PC-9 (cell line): ENCODE data around the gene NSMCE1. TPM values are rescaled to one million over a fixed set of nuclear protein-coding genes. Genes with fewer than 3 reads are reported as not detected.

Experiments
- BruUV-seq: library from RNA; stranded (reverse); fragments of 400-500 nt; replicated peaks from 2 replicates; lab custom pipeline; 2021; lab: Mats Ljungman, UMichigan
- CTCF ChIA-PET: fragments of 300-600 bp; sonication (Branson Sonifier 250); formaldehyde crosslinking; loops from one replicate; lab custom pipeline; 2022; ENCODE audit warnings: antibody characterized with exemption; lab: Charles Lee
- POLR2A ChIA-PET: fragments of 300-600 bp; sonication (Branson Sonifier 250); formaldehyde crosslinking; loops from one replicate; lab custom pipeline; 2022; ENCODE audit warnings: antibody characterized with exemption; ENCODE audit not compliant: unreplicated experiment; lab: Charles Lee
- DNase-seq, 2 experiments: peaks; one replicate each; pipeline versions ENCODE4 v3.0.0 to v3.0.0-alpha.2; 2015 to 2022; ENCODE audit warnings: mixed read lengths in 1 of 2
- H2AFZ ChIP-seq: fragments of 200-600 bp; sonication (generic); 2 replicates; pipeline ENCODE4 v1.8.1; 2017; ENCODE audit warnings: antibody characterized with exemption
- H3F3A ChIP-seq: fragments of 200-600 bp; sonication (generic); 2 replicates; pipeline ENCODE4 v1.8.1; 2017; ENCODE audit warnings: antibody characterized with exemption, mild to moderate bottlenecking, low read depth; ENCODE audit not compliant: insufficient read depth
- H3K27ac ChIP-seq: fragments of 200-600 bp; sonication (generic); 2 replicates; pipeline ENCODE4 v1.6.1; 2016; ENCODE audit warnings: mixed run types
- H3K27me3 ChIP-seq: fragments of 200-600 bp; sonication (generic); 2 replicates; pipeline ENCODE4 v1.6.1; 2016; ENCODE audit warnings: low read depth, mixed run types; ENCODE audit not compliant: insufficient read depth
- H3K36me3 ChIP-seq: fragments of 200-600 bp; sonication (generic); 2 replicates; pipeline ENCODE4 v1.6.1; 2016; ENCODE audit warnings: low read depth, mixed run types
- H3K4me1 ChIP-seq: fragments of 200-600 bp; sonication (generic); replicated peaks from 2 replicates; pipeline ENCODE4 v1.6.1; 2016; ENCODE audit warnings: mixed run types; ENCODE audit not compliant: insufficient read depth
- H3K4me2 ChIP-seq: fragments of 200-600 bp; sonication (generic); 2 replicates; pipeline ENCODE4 v1.6.1; 2017; ENCODE audit warnings: mixed run types
- H3K4me3 ChIP-seq: fragments of 200-600 bp; sonication (generic); 2 replicates; pipeline ENCODE4 v1.6.1; 2016; ENCODE audit warnings: mixed run types
- H3K79me2 ChIP-seq: fragments of 200-600 bp; sonication (generic); 2 replicates; pipeline ENCODE4 v1.6.1; 2017; ENCODE audit warnings: low read depth, mixed run types
- H3K9me2 ChIP-seq: fragments of 200-600 bp; sonication (generic); 2 replicates; pipeline ENCODE4 v1.8.1; 2017; ENCODE audit warnings: mild to moderate bottlenecking; ENCODE audit not compliant: insufficient read depth
- H3K9me3 ChIP-seq: fragments of 200-600 bp; sonication (generic); 2 replicates; pipeline ENCODE4 v1.8.1; 2016; ENCODE audit warnings: low read depth; ENCODE audit not compliant: insufficient read depth
- H4K20me1 ChIP-seq: fragments of 200-600 bp; sonication (generic); 2 replicates; pipeline ENCODE4 v1.8.1; 2017; ENCODE audit not compliant: insufficient read depth
- CTCF ChIP-seq: fragments of 200-600 bp; sonication (generic); conservative IDR thresholded peaks from 2 replicates; pipeline ENCODE4 v1.6.1; 2017; ENCODE audit warnings: mixed run types, antibody characterized with exemption, mild to moderate bottlenecking, moderate library complexity
- EZH2 ChIP-seq: fragments of 200-600 bp; sonication (generic); IDR thresholded peaks from 2 replicates; pipeline ENCODE4 v1.8.0; 2017; ENCODE audit warnings: antibody characterized with exemption, low read depth
- intact Hi-C: fragments of 100-400 bp; cut with micrococcal nuclease; formaldehyde crosslinking; loops from one replicate; pipeline ENCODE4 v1.10.0; 2022; ENCODE audit not compliant: unreplicated experiment
- total RNA-seq: library from RNA; stranded (reverse); gene quantifications from 2 replicates; pipeline ENCODE4 v1.2.3, GENCODE V29; 2021

The NSMCE1 gene
- total RNA-seq, 1 experiment from 2014 or later: 114 TPM

- POLR2A ChIA-PET: interaction anchor here (0.6 kb wide), 1 partner anchor 61 kb away, joined by 3 read pairs; no protein-coding TSS in a partner anchor
- Histone ChIP-seq H3K27ac (no peak overlapping the region), H3K4me2 (no peak overlapping the region), H2AFZ (no peak overlapping the region), H3K79me2 (no peaks in the 10 kb centered on the region), H3K4me1 (no peaks in the 10 kb centered on the region), H3K4me3 (no peak overlapping the region), H3K27me3 (no peaks in the 10 kb centered on the region), H3K9me3 (no peaks in the 10 kb centered on the region), H3K36me3 (no peaks in the 10 kb centered on the region), H3K9me2 (no peaks in the 10 kb centered on the region), H4K20me1 (no peaks in the 10 kb centered on the region), H3F3A (no peaks in the 10 kb centered on the region)
- no peak for DNase-seq
- no peak for TF ChIP-seq EZH2
- TF ChIP-seq CTCF: no peak
- CTCF ChIA-PET: no interaction called here
- intact Hi-C loops: no loop called here
- no TSS peak for BruUV-seq
These were observed 32.8 kb upstream of the NSMCE1 start for GRCh38 chr16:27301236-27301861.

DNA sequence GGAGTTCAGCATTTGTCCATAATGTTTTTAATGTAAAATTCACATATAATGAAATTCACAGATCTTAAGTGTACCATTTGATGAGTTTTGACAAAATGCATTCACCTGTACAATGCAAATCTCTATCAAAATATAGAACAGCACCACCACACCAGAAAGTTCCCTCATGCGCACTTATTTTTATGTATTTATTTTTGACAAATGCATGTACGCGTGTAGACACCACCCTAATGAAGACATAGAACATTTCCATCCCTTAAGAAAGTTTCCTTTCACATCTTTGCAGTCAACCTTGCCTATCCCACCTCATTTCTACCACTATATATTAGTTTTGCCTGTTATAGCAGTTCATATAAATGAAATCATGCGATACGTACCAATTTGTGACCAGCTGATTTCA lies 29.6 kb upstream of the NSMCE1 start:
- no peaks in the 10 kb centered on the region for H4K20me1 ChIP-seq
- POLR2A ChIA-PET: no interaction called here
- H3K27me3 ChIP-seq: no peaks in the 10 kb centered on the region
- no peak overlapping the region for H2AFZ ChIP-seq
- CTCF ChIA-PET: no interaction called here
- intact Hi-C loops: no loop called here
- H3K27ac ChIP-seq: no peak overlapping the region
- H3K4me2 ChIP-seq: no peak overlapping the region
- H3K9me2 ChIP-seq: no peaks in the 10 kb centered on the region
- no peaks in the 10 kb centered on the region for H3K4me1 ChIP-seq
- no peak for TF ChIP-seq EZH2
- no peak for TF ChIP-seq CTCF
- no TSS peak for BruUV-seq
- no peaks in the 10 kb centered on the region for H3F3A ChIP-seq
- H3K9me3 ChIP-seq: no peaks in the 10 kb centered on the region
- no peaks in the 10 kb centered on the region for H3K36me3 ChIP-seq
- no peak overlapping the region for H3K4me3 ChIP-seq
- no peaks in the 10 kb centered on the region for H3K79me2 ChIP-seq
- no peak for DNase-seq

- ChIA-PET POLR2A (interaction anchor here (0.6 kb wide), 3 partner anchors 23 to 90 kb away, joined by 6 to 13 read pairs (median 13); no protein-coding TSS in a partner anchor), CTCF (no interaction called here)
- Histone ChIP-seq H3K4me2 (no peak overlapping the region), H4K20me1 (no peaks in the 10 kb centered on the region), H3K27ac (no peak overlapping the region), H3K27me3 (no peaks in the 10 kb centered on the region), H3K36me3 (no peaks in the 10 kb centered on the region), H3K9me2 (no peaks in the 10 kb centered on the region), H3K4me1 (no peaks in the 10 kb centered on the region), H2AFZ (no peak overlapping the region), H3K79me2 (no peaks in the 10 kb centered on the region), H3F3A (no peaks in the 10 kb centered on the region; the same call in 1 of the 2 replicates), H3K9me3 (no peaks in the 10 kb centered on the region), H3K4me3 (no peak overlapping the region)
- no TSS peak for BruUV-seq
- intact Hi-C loops: loop anchor here (1.0 kb wide), 1 partner anchor 43 kb away; no protein-coding TSS in a partner anchor
- no peak for DNase-seq
- TF ChIP-seq EZH2: no peak
- TF ChIP-seq CTCF: no peak
These were observed 24.8 kb upstream of the NSMCE1 start for GRCh38 chr16:27293343-27293742.
